Epithelial cell of proximal tubule (primary cell): ENCODE measurements around the gene TRAF7. TPM values are rescaled to one million over a fixed set of nuclear protein-coding genes. Genes with fewer than 3 reads are reported as not detected.
"Not testable (repeated sequence)": the region's sequence is repeated elsewhere in the genome, so short reads cannot be mapped to it uniquely, and the experiment has no call there.

ENCODE experiments used
- DNase-seq: peaks from one replicate; pipeline ENCODE4 v3.0.0-alpha.2; 2011; ENCODE audit warnings: low read depth
- H3K4me3 ChIP-seq: 2 replicates; pipeline ENCODE4 v1.5.1; 2011; ENCODE audit warnings: low read depth, mild to moderate bottlenecking, low read length
- CTCF ChIP-seq: conservative IDR thresholded peaks from 2 replicates; pipeline ENCODE4 v1.5.1; 2012; ENCODE audit warnings: low read depth, mild to moderate bottlenecking, low read length
- total RNA-seq: library from RNA; depleted of rRNA; stranded (reverse); fragments of >200 nt; gene quantifications from 2 replicates; pipeline ENCODE4 v1.2.3, GENCODE V29; 2015

The TRAF7 gene
- total RNA-seq: 48.6 and 63.9 TPM in 2 replicates

GRCh38 chr16:2155091-2155950 is at the start of gene TRAF7:
TSS of gene TRAF7 (plus strand) at chr16:2155782. CDS start at chr16:2163921, 8,139 bp downstream.
- no peak for TF ChIP-seq CTCF
- peak; percentile 100 for DNase-seq
- peak within 1 kb of the TSS; percentile 100 for H3K4me3 ChIP-seq

GRCh38 chr16:2106211-2106610 is 49.4 kb upstream of the TRAF7 start:
- H3K4me3 ChIP-seq, DNase-seq: not testable (repeated sequence)

GRCh38 chr16:2107121-2107790 is 48.3 kb upstream of the TRAF7 start:
- DNase-seq, H3K4me3 ChIP-seq: not testable (repeated sequence)

- not testable (repeated sequence) for DNase-seq, H3K4me3 ChIP-seq
These were observed 47.8 kb upstream of the TRAF7 start for GRCh38 chr16:2107791-2108125.

- DNase-seq, H3K4me3 ChIP-seq: not testable (repeated sequence)
These were observed 46.9 kb upstream of the TRAF7 start for GRCh38 chr16:2108446-2109270.

GRCh38 chr16:2109271-2109580 is 46.4 kb upstream of the TRAF7 start:
- H3K4me3 ChIP-seq, DNase-seq: not testable (repeated sequence)

GRCh38 chr16:2109872-2110271 is 45.7 kb upstream of the TRAF7 start:
- DNase-seq, H3K4me3 ChIP-seq: not testable (repeated sequence)

- H3K4me3 ChIP-seq, DNase-seq: not testable (repeated sequence)
These were observed 45.1 kb upstream of the TRAF7 start for GRCh38 chr16:2110332-2111008.

- not testable (repeated sequence) for H3K4me3 ChIP-seq, DNase-seq
These were observed 44.6 kb upstream of the TRAF7 start for GRCh38 chr16:2111009-2111353.

GRCh38 chr16:2111412-2112335 is 43.9 kb upstream of the TRAF7 start:
- not testable (repeated sequence) for H3K4me3 ChIP-seq, DNase-seq

- not testable (repeated sequence) for H3K4me3 ChIP-seq, DNase-seq
These were observed 43.0 kb upstream of the TRAF7 start for GRCh38 chr16:2112539-2113106.

GRCh38 chr16:2114225-2114624 is 41.4 kb upstream of the TRAF7 start:
- H3K4me3 ChIP-seq, DNase-seq: not testable (repeated sequence)

GRCh38 chr16:2114885-2115590 is 40.5 kb upstream of the TRAF7 start:
- not testable (repeated sequence) for DNase-seq, H3K4me3 ChIP-seq
